Left lung (tissue), 10 donors: ENCODE results near the gene AGAP1. TPM values are rescaled to one million over a fixed set of nuclear protein-coding genes. Genes with fewer than 3 reads are reported as not detected.

Experiments
- ATAC-seq: fragments of 200-7000 bp; cut with Tn5 transposase; one replicate; pipeline ENCODE4 v1.9.1; 2020; ENCODE audit warnings: moderate library complexity
- DNase-seq, 4 donors: peaks; one replicate each; pipeline ENCODE4 v3.0.0-alpha.2; 2013 to 2020
- H3K27ac ChIP-seq, 2 donors: fragments of 200-600 bp; sonication (generic) in 1 of 2; one replicate each; pipeline versions ENCODE4 v1.5.0 to v1.8.0; 2020 to 2021
- H3K27me3 ChIP-seq, 2 donors: fragments of 200-600 bp; sonication (generic) in 1 of 2; one replicate each; pipeline versions ENCODE4 v1.5.0 to v1.8.0; 2020 to 2021
- H3K36me3 ChIP-seq, 2 donors: fragments of 200-600 bp; sonication (generic) in 1 of 2; one replicate each; pipeline versions ENCODE4 v1.5.0 to v1.8.0; 2020 to 2021
- H3K4me1 ChIP-seq, 2 donors: fragments of 200-600 bp; one replicate each; pipeline ENCODE4 v1.8.0; 2021
- H3K4me3 ChIP-seq, 2 donors: fragments of 200-600 bp; sonication (generic) in 1 of 2; one replicate each; pipeline versions ENCODE4 v1.5.0 to v1.8.0; 2020 to 2021; ENCODE audit warnings: mild to moderate bottlenecking in 1 of 2
- H3K9me3 ChIP-seq, 2 donors: fragments of 200-600 bp; sonication (generic) in 1 of 2; one replicate each; pipeline versions ENCODE4 v1.5.0 to v1.8.0; 2020 to 2021
- intact Hi-C, 2 donors: fragments of 100-400 bp; cut with DNase I; formaldehyde crosslinking; loops; one replicate each; pipeline versions ENCODE4 v1.11.2 to v1.14.2; 2022
- polyA plus RNA-seq, 6 donors: library from polyadenylated mRNA; unstranded; fragments of 120-200 nt; gene quantifications; one replicate each; pipeline ENCODE4 v1.2.1, GENCODE V29; 2013; ENCODE audit not compliant: insufficient read length in 6 of 6
- total RNA-seq, 2 donors: library from RNA; stranded (reverse); fragmentation: NEBNext Ultra II Directional; extraction: Animal tissue kit (Norgen Biotek cat#: 25700); gene quantifications; one replicate each; pipeline ENCODE4 v1.2.1, GENCODE V29; 2021
- TF ChIP-seq, protein P1 (sequence below), 2 donors: fragments of 200-600 bp; sonication (generic) in 1 of 2; IDR thresholded peaks; one replicate each; pipeline versions ENCODE4 v1.5.0 to v1.8.0; 2021; ENCODE audit warnings: antibody characterized with exemption in 2 of 2
- donor health status: DM: no; HTN: yes; CAD: no.
- donor health status: DM: no; HTN: no; CAD: no.

The AGAP1 gene
- total and polyA plus RNA-seq, 8 donors = 13.1 to 25.4 (median 22.4) TPM

DNA sequence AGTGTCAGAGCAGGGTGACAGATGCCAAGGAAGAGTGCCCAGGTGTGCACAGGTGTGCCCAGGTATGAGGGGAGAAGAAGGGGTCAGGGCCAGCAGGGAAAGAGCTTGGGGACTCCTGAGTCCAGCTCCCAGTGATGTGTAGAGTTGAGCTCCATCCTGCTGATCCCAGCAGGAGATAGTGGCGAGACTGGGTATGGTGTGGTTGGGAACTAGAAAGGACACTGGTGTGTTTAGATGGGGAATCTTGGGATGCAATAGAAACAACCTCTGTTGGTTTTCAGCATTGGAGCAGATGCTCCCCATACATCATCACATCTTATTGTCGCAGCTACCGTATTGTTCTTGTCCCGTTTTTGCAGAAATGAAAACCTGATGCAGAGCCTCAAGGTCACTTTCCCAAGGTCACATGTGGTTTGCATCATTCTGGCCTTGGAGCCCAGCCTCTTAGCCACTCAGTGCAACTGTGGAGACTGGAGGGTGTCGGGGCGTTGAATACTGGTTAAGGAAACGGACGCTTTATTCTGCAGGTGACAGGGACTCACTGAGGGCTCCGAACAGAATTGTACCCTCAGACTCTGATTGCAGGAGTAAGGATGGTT is 166.7 kb downstream of the AGAP1 start:
- TF ChIP-seq, protein P1, sequence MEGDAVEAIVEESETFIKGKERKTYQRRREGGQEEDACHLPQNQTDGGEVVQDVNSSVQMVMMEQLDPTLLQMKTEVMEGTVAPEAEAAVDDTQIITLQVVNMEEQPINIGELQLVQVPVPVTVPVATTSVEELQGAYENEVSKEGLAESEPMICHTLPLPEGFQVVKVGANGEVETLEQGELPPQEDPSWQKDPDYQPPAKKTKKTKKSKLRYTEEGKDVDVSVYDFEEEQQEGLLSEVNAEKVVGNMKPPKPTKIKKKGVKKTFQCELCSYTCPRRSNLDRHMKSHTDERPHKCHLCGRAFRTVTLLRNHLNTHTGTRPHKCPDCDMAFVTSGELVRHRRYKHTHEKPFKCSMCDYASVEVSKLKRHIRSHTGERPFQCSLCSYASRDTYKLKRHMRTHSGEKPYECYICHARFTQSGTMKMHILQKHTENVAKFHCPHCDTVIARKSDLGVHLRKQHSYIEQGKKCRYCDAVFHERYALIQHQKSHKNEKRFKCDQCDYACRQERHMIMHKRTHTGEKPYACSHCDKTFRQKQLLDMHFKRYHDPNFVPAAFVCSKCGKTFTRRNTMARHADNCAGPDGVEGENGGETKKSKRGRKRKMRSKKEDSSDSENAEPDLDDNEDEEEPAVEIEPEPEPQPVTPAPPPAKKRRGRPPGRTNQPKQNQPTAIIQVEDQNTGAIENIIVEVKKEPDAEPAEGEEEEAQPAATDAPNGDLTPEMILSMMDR (IDR thresholded peaks at IDR 0.05) = no peak
- no peaks in the 10 kb centered on the region for H3K36me3 ChIP-seq
- peaks cover 0 to 15% of the 10 kb centered on the region in 2 donors for H3K27me3 ChIP-seq
- intact Hi-C loops = no loop called here
- no peak for DNase-seq
- no peaks in the 10 kb centered on the region for H3K9me3 ChIP-seq
- H3K4me3 ChIP-seq = no peak overlapping the region
- no peak for ATAC-seq
- H3K4me1 ChIP-seq = peaks cover 10 to 23% of the 10 kb centered on the region in 2 donors
- no peak overlapping the region for H3K27ac ChIP-seq

DNA sequence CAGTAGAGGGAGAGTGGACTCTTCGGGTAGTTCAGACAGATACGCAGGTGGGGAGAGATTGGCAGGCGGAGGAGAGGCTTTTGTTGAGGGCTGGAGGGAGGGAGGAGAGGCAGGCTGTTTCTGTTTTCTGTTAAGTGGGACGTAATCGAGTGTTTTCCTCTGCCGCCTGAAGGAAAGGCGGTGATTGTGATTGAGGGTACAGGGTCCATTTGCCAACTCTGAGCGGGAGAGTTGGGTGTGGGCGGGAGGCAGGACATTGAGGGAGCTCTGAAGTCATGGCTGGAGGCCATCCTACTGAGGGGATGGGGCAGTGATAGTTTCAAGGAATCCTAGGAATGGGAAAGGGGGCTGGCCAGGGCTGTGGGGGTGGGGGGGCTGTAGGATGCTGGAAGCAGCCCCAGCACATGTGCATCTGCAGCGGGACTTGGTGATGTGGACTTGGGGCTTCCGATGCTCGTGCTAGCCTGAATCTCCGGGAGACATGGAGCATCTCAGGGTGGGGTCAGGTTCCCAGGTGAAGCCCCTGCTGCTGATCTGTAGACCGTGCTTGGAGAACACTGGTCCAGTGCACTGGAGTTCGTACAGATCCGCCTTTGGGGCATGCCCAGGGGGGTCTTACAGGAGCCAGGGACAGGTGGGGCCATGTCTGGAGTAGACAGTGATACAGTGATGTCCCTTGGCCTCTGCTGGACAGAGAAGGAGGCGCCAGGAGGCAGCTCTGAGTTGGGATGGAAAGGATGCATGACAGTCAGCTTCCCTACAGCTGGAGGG is 167.5 kb downstream of the AGAP1 start:
- intact Hi-C loops = no loop called here
- TF ChIP-seq, protein P1 (IDR thresholded peaks at IDR 0.05) = no peak
- no peaks in the 10 kb centered on the region for H3K36me3 ChIP-seq
- ATAC-seq = no peak
- peaks cover 0 to 23% of the 10 kb centered on the region in 2 donors for H3K27me3 ChIP-seq
- no peak overlapping the region for H3K27ac ChIP-seq
- no peaks in the 10 kb centered on the region for H3K9me3 ChIP-seq
- no peak for DNase-seq
- no peak overlapping the region for H3K4me3 ChIP-seq
- peaks cover 10 to 30% of the 10 kb centered on the region in 2 donors for H3K4me1 ChIP-seq

DNA sequence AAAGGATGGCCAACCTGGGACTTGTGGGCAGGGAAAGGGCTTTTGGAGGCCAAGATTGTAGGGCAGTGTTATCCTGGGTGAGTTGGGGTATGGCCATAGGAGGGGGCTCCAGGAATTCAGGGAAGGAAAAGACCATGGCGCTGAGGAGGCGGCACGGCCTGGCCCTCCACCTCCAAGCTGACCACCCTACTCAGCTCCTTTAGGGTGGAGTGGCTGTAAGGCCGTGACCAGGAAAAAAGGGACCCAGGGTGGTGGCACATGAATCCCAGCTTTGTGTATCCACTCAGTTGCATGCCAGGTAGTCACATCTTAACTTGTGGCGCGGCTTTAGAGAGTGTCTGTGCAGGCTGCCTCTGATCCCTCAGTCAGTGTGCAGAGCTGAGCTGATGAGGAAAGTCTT is 168.1 kb downstream of the AGAP1 start:
- no peak for ATAC-seq
- TF ChIP-seq, protein P1 (IDR thresholded peaks at IDR 0.05) = no peak
- Histone ChIP-seq H3K4me1 (peaks cover 10 to 31% of the 10 kb centered on the region in 2 donors), H3K36me3 (no peaks in the 10 kb centered on the region), H3K9me3 (no peaks in the 10 kb centered on the region), H3K27me3 (peaks cover 0 to 29% of the 10 kb centered on the region in 2 donors), H3K4me3 (no peak overlapping the region), H3K27ac (no peak overlapping the region)
- intact Hi-C loops = no loop called here
- no peak for DNase-seq

DNA sequence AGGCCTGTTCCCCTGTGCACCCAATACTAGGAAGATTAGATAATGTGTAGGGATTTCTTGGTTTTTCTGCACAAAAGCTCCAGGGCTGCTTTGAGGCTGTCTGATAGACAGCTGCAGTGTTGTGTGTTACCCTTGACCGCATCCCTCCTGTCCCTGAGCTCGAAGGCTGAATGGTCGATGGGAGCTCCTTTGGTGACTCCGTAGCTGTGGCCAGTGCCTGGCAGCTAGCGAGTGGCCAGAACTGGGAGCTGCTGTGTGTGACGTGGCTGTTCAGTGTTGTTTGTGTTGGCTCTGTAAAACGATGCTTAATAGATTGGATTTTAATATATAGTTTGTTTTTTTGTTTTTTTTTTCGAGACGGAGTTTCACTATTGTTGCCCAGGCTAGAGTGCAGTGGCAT is 170.0 kb downstream of the AGAP1 start:
- Histone ChIP-seq H3K27me3 (peaks cover 0 to 37% of the 10 kb centered on the region in 2 donors), H3K4me3 (no peak overlapping the region), H3K4me1 (peaks cover 10 to 18% of the 10 kb centered on the region in 2 donors), H3K9me3 (no peaks in the 10 kb centered on the region), H3K36me3 (no peaks in the 10 kb centered on the region), H3K27ac (no peak overlapping the region)
- no peak for ATAC-seq
- TF ChIP-seq, protein P1 (IDR thresholded peaks at IDR 0.05) = no peak
- DNase-seq = no peak
- intact Hi-C loops = no loop called here

DNA sequence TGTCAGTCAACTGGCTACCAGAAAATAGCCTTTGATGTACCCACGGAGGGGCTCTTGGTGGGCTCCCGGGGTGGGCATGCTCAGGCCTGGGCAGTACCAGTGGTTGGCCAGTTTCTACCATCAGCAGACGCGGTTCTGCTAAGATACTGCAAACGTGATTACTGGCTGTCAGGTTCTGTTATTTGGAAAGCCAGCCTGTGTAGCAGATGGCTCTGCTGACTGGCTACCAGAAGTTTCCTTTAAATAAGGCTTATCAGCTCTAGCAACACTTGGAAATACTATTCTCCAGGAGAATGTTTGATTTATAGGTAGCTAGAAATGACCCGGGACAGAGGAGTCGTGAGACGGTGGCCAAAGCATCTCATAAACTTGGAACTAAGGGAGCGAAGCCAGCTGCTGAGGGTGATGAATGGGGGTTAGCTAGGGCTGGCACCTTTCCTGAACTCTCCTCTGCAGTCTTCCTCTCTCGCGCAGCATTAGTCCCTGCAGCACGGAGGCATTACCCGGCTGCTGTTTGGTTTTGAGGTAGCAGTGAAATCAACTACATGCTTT is 171.9 kb downstream of the AGAP1 start:
- H3K27ac ChIP-seq = no peak overlapping the region
- H3K4me1 ChIP-seq = peaks cover under 1 to 16% of the 10 kb centered on the region in 2 donors
- H3K4me3 ChIP-seq = peak overlapping the region in 1 of 2 donors; percentile 7
- H3K27me3 ChIP-seq = peaks cover 0 to 55% of the 10 kb centered on the region in 2 donors
- no peaks in the 10 kb centered on the region for H3K9me3 ChIP-seq
- intact Hi-C loops = no loop called here
- TF ChIP-seq, protein P1 (IDR thresholded peaks at IDR 0.05) = no peak
- no peaks in the 10 kb centered on the region for H3K36me3 ChIP-seq
- ATAC-seq (no peak), DNase-seq (no peak)
